ENCODE data around the gene FGFR2. TPM values are rescaled to one million over a fixed set of nuclear protein-coding genes. Genes with fewer than 3 reads are reported as not detected.

FGFR2 gene
- total RNA-seq, 1 experiment from 2014 or later: 323 TPM

GRCh38 chr10:121593281-121594075 lies 4.8 kb downstream of the FGFR2 start:
- no peak for DNase-seq (ENCODE audit: low spot score)
- in situ Hi-C loops (cut with HindIII; ENCODE audit: low sequenced_read_pairs): no loop called here

DNA sequence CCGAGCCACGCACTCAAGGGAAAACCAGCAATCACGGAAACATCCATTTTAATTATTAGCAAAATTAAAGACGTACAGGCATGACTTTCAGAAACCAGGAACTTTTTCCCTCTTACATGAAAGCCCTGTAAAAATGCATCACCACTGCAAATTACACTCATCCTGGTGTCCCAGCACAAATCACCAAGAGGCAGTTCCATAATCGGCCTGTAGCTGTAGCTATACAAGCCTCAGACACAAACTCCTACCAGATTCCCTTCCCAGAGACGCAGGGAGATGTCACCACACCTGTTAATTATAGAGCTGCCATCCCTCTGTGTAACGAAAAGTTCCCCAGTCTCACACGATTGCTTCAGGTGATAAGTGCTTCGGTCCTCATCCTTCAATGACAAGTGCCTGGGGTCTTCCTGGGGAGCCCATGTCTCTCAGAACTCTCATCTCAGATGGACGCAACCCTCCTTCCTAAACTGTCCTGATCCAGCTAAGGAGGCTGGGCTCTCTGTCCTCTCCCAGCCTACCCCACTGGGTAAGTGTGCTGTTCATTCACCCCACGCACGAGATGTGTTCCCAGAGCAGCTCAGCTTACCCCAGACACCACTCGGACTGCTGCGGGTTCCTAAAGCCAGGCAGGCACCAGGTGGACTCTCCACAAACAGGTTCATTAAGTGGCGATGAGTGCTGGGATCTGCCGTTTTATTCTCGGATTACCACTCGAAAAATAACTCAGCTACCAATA lies 5.9 kb downstream of the FGFR2 start:
- no peak for DNase-seq (ENCODE audit: low spot score)
- in situ Hi-C loops (cut with HindIII; ENCODE audit: low sequenced_read_pairs): no loop called here

- in situ Hi-C loops (cut with HindIII; ENCODE audit: low sequenced_read_pairs): no loop called here
Measured at GRCh38 chr10:121591186-121591585, 7.1 kb downstream of the FGFR2 start.

DNA sequence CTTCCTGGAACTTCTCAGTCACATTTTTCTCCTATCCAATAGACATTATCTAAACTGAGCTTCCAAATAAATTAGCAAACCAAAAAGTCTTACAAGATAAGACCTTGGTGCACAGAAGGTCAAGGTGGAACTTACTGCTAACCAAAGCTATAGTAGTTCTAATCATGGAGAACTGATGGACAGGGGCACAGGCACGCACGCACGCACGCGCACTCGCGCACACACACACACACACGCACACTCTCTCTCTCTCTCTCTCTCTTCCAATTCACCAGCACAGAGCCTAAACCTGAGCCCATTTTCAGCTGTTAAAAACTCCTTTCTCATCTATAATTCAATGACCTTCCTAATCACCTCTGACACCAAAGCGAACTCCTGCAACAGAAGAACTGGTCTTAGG lies 7.5 kb downstream of the FGFR2 start:
- DNase-seq (ENCODE audit: low spot score): no peak
- in situ Hi-C loops (cut with HindIII; ENCODE audit: low sequenced_read_pairs): no loop called here

More at GRCh38 chr10:121591186-121591585, 7.1 kb downstream of the FGFR2 start:
- no peak for DNase-seq (ENCODE audit: low spot score)

DNA sequence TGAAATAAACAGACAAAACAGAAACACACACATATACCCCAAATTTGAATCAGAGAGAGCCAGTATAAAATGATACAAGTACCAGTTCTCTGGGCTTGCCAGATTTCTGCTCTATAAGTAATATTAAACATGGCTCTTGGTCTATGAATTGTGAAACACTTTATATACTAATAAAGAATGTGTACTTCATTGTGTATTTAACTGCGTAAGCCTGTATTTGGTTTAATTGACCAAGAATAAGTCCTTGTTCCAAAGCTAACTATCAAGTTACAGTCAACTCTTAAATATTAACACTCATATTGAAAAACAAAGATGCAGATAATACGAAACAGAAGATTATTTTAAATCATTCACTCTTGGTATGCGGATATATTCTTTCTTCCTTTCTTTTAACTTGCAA lies 8.7 kb downstream of the FGFR2 start:
- in situ Hi-C loops (cut with HindIII; ENCODE audit: low sequenced_read_pairs): no loop called here

GRCh38 chr10:121583857-121584256 lies 14.4 kb downstream of the FGFR2 start:
- in situ Hi-C loops (cut with HindIII; ENCODE audit: low sequenced_read_pairs): no loop called here

More for the DNA sequence above, 8.7 kb downstream of the FGFR2 start:
- no peak for DNase-seq (ENCODE audit: low spot score)

DNA sequence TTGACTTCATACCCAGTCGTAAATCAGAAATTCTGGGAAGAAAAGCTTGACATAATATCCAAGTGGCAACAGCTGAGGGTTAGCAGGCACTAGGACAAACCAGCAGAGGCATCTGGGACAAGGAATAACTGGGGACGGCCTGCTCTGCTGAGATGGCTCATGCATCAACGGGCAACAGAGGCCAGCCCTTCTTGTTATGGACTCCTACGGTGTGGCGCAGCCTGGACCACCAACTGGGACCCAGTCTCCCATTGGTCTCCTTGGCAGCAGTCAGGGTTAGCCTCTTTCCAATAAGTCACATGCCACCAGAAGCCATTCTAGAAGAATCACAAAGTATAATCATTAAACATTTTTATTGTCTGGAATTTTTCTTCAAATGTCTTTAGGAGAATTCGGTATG lies 15.0 kb downstream of the FGFR2 start:
- no peak for DNase-seq (ENCODE audit: low spot score)
- in situ Hi-C loops (cut with HindIII; ENCODE audit: low sequenced_read_pairs): no loop called here

More at GRCh38 chr10:121583857-121584256, 14.4 kb downstream of the FGFR2 start:
- DNase-seq (ENCODE audit: low spot score): no peak

GRCh38 chr10:121580276-121581116 lies 17.7 kb downstream of the FGFR2 start:
- no peak for DNase-seq (ENCODE audit: low spot score)
- in situ Hi-C loops (cut with HindIII; ENCODE audit: low sequenced_read_pairs): no loop called here

DNA sequence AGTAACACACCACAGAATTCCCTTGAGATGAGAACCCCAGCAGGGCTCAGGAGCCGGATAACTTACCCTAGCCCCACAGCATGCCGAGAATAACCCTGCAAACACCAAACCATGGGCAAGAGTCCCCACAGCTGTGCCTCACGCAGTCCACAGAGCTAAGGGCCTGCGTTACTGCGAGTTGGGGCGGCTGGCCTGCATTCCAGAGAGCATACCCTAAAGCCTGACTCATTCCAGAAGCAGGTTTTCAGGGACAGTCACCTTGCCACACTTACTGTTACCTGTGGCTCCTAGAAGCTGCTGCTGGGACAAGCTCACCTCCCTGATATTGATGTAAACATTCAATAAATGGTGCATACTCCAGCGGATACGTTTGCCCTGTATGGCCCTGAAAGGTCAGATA lies 18.6 kb downstream of the FGFR2 start:
- DNase-seq (ENCODE audit: low spot score): no peak
- in situ Hi-C loops (cut with HindIII; ENCODE audit: low sequenced_read_pairs): no loop called here

- in situ Hi-C loops (cut with HindIII; ENCODE audit: low sequenced_read_pairs): no loop called here
- no peak for DNase-seq (ENCODE audit: low spot score)
Measured at GRCh38 chr10:121578965-121579364, 19.3 kb downstream of the FGFR2 start.

GRCh38 chr10:121578298-121578697 lies 19.9 kb downstream of the FGFR2 start:
- in situ Hi-C loops (cut with HindIII; ENCODE audit: low sequenced_read_pairs): no loop called here
- DNase-seq (ENCODE audit: low spot score): no peak

- in situ Hi-C loops (cut with HindIII; ENCODE audit: low sequenced_read_pairs): no loop called here
- DNase-seq (ENCODE audit: low spot score): no peak
Measured at GRCh38 chr10:121577568-121577967, 20.7 kb downstream of the FGFR2 start.

GRCh38 chr10:121576139-121576538 lies 22.1 kb downstream of the FGFR2 start:
- in situ Hi-C loops (cut with HindIII; ENCODE audit: low sequenced_read_pairs): no loop called here
- DNase-seq (ENCODE audit: low spot score): no peak

GRCh38 chr10:121574519-121575166 lies 23.6 kb downstream of the FGFR2 start:
- no peak for DNase-seq (ENCODE audit: low spot score)
- in situ Hi-C loops (cut with HindIII; ENCODE audit: low sequenced_read_pairs): no loop called here

GRCh38 chr10:121573538-121573941 lies 24.7 kb downstream of the FGFR2 start:
- no peak for DNase-seq (ENCODE audit: low spot score)
- in situ Hi-C loops (cut with HindIII; ENCODE audit: low sequenced_read_pairs): no loop called here

DNA sequence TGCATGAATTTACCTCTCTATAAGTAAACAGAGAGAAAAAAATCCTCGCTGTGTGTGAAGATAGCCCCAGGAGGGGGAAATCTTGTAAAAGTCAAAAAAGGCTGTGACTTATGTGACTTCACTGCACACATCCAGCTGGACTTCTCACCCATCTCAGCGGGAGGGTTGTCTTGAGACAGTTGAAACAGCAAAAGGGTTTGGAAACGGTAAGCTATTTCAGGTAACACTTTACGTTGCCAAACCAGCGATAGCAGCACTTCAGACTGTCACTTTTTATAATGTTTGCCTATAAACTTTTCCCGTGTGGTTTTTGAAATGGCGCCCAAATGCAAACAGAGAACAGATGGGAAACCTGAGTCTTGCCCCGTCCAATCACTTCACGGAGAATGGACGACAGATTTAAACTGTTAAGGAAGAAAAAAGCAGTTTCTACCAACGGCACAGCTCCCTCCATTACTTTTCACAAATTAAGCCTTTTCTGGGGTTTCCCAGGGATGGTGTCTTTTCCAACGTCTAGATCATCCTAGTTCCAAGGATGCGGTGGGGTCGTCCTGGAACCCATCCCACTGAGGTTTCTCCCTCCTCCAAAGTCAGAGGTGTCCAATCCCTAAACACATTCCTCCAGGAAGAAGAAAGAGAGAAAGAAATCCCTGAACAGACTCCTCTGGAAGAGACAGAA lies 25.2 kb downstream of the FGFR2 start:
- DNase-seq (ENCODE audit: low spot score): no peak
- in situ Hi-C loops (cut with HindIII; ENCODE audit: low sequenced_read_pairs): no loop called here

- in situ Hi-C loops (cut with HindIII; ENCODE audit: low sequenced_read_pairs): no loop called here
- no peak for DNase-seq (ENCODE audit: low spot score)
Measured at GRCh38 chr10:121570315-121570714, 27.9 kb downstream of the FGFR2 start.

DNA sequence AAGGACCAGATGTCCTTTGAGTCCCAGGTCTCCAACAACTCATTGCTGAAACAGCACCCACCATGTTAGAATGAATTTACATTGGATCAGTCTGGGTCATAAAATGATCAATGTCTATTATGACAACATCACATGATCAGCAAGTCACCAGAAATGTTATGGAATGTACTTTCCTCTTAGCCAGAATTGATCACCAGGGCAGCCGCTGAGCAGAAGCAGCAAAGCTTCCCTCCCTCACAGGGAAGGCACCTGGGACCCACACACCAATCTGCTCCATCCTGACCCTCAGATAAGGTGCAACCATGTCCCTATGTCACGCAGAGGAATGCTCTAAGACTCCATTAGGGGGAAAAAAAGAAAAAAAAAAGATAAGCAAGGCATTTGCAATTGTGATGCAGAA lies 30.0 kb downstream of the FGFR2 start:
- in situ Hi-C loops (cut with HindIII; ENCODE audit: low sequenced_read_pairs): no loop called here
- DNase-seq (ENCODE audit: low spot score): no peak

DNA sequence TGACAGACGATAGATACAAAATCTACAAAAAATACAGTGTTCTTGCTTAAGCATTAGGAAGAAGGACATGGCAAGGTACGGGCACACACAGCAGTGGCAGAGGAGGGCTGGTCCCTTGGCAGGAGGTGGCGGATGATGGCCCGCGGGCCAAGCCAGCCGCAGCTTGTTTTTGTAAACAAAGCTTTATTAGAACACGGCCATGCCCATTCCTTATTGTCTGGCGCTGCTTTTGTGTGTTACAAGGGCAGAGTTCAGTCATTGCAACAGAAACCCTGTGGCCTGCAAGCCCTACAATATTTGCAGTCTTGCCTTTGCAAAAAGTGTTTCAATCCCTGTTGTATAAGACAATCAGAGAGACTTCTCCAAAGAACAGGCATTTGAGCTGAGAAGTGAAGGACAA lies 30.7 kb downstream of the FGFR2 start:
- no peak for DNase-seq (ENCODE audit: low spot score)

More for the DNA sequence above, 30.7 kb downstream of the FGFR2 start:
- in situ Hi-C loops (cut with HindIII; ENCODE audit: low sequenced_read_pairs): no loop called here

Measured in G401 (cell line).